B cell (primary cell): ENCODE data around the gene UNC13D.

ENCODE experiments used
- CTCF ChIP-seq: fragments of 200-600 bp; IDR thresholded peaks from one replicate; pipeline ENCODE4 v1.8.0; 2022; ENCODE audit warnings: antibody characterized with exemption, mild to moderate bottlenecking
- EZH2 ChIP-seq: IDR thresholded peaks from 2 replicates; pipeline ENCODE4 v1.6.1; 2012; ENCODE audit warnings: borderline replicate concordance, low read depth, mild to moderate bottlenecking, moderate library complexity, low read length; ENCODE audit not compliant: insufficient read depth, poor library complexity, severe bottlenecking

- TF ChIP-seq EZH2, result no peak
- TF ChIP-seq CTCF, result no peak
Measured at GRCh38 chr17:75793460-75793859, 50.7 kb downstream of the UNC13D start.
